Calu3 (cell line): Measurements from ENCODE around the gene PANX3. TPM values are rescaled to one million over a fixed set of nuclear protein-coding genes. Genes with fewer than 3 reads are reported as not detected.

ENCODE experiments used
- BruUV-seq: library from RNA; stranded (reverse); fragments of 400-500 nt; replicated peaks from 2 replicates; lab custom pipeline; 2021; lab: Mats Ljungman, UMichigan
- CTCF ChIA-PET: fragments of 300-600 bp; sonication (Branson Sonifier 250); formaldehyde crosslinking; loops from one replicate; lab custom pipeline; 2022; ENCODE audit warnings: antibody characterized with exemption; lab: Charles Lee
- DNase-seq: peaks from one replicate; pipeline ENCODE4 v3.0.0; 2022
- H3K27ac Mint-ChIP-seq: one replicate; pipeline ENCODE4 v1.8.0; 2022; ENCODE audit warnings: mixed read lengths; ENCODE audit not compliant: unreplicated experiment
- H3K27me3 Mint-ChIP-seq: one replicate; pipeline ENCODE4 v1.8.0; 2022; ENCODE audit warnings: mixed read lengths; ENCODE audit not compliant: unreplicated experiment
- H3K36me3 Mint-ChIP-seq: one replicate; pipeline ENCODE4 v1.8.0; 2022; ENCODE audit warnings: mild to moderate bottlenecking, moderate library complexity, mixed read lengths; ENCODE audit not compliant: insufficient read depth, unreplicated experiment
- H3K4me1 Mint-ChIP-seq: one replicate; pipeline ENCODE4 v1.8.0; 2022; ENCODE audit warnings: mild to moderate bottlenecking, low read depth, mixed read lengths; ENCODE audit not compliant: unreplicated experiment
- H3K4me3 Mint-ChIP-seq: one replicate; pipeline ENCODE4 v1.8.0; 2022; ENCODE audit warnings: mild to moderate bottlenecking, low read depth, moderate library complexity, mixed read lengths; ENCODE audit not compliant: unreplicated experiment
- H3K9me3 Mint-ChIP-seq: one replicate; pipeline ENCODE4 v1.8.0; 2022; ENCODE audit warnings: low read depth, mixed read lengths; ENCODE audit not compliant: unreplicated experiment
- intact Hi-C: fragments of 100-400 bp; cut with micrococcal nuclease; formaldehyde crosslinking; loops from one replicate; pipeline ENCODE4 v1.10.0; 2022; ENCODE audit not compliant: unreplicated experiment
- total RNA-seq: library from RNA; stranded (reverse); gene quantifications from 2 replicates; pipeline ENCODE4 v1.2.3, GENCODE V29; 2022
- TF ChIP-seq, protein P1 (sequence below): fragments of 200-600 bp; IDR thresholded peaks from one replicate; pipeline ENCODE4 v1.8.0; 2022; ENCODE audit warnings: antibody characterized with exemption; ENCODE audit not compliant: unreplicated experiment

Gene PANX3
- total RNA-seq, 1 experiment from 2014 or later = not detected

DNA sequence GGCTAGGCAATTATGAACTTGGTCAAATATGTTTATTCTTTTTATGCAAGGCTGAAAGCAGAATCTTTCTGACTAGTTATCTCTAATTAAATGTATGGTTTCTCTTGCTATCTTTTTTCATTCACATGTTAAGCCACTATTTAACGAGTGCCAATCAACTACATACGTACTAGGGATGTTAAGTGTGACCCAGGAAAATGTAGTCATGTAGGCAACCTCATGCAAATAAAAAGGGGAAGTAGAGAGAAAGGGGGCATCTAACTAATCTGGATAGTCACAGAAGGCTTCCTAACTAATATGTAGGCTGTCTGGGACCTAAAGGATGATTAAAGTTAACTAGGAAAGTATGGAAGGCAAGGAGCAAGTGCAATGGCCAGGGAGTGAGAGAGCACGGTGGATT, 34.9 kb downstream of the PANX3 start:
- TF ChIP-seq, protein P1, sequence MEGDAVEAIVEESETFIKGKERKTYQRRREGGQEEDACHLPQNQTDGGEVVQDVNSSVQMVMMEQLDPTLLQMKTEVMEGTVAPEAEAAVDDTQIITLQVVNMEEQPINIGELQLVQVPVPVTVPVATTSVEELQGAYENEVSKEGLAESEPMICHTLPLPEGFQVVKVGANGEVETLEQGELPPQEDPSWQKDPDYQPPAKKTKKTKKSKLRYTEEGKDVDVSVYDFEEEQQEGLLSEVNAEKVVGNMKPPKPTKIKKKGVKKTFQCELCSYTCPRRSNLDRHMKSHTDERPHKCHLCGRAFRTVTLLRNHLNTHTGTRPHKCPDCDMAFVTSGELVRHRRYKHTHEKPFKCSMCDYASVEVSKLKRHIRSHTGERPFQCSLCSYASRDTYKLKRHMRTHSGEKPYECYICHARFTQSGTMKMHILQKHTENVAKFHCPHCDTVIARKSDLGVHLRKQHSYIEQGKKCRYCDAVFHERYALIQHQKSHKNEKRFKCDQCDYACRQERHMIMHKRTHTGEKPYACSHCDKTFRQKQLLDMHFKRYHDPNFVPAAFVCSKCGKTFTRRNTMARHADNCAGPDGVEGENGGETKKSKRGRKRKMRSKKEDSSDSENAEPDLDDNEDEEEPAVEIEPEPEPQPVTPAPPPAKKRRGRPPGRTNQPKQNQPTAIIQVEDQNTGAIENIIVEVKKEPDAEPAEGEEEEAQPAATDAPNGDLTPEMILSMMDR = no peak
- intact Hi-C loops = no loop called here
- no TSS peak for BruUV-seq
- H3K4me3 Mint-ChIP-seq = no peak overlapping the region
- no peaks in the 10 kb centered on the region for H3K36me3 Mint-ChIP-seq
- CTCF ChIA-PET = no interaction called here
- H3K27me3 Mint-ChIP-seq = no peaks in the 10 kb centered on the region
- DNase-seq = no peak
- no peak overlapping the region for H3K27ac Mint-ChIP-seq
- H3K9me3 Mint-ChIP-seq = no peaks in the 10 kb centered on the region
- peaks cover 7% of the 10 kb centered on the region for H3K4me1 Mint-ChIP-seq

DNA sequence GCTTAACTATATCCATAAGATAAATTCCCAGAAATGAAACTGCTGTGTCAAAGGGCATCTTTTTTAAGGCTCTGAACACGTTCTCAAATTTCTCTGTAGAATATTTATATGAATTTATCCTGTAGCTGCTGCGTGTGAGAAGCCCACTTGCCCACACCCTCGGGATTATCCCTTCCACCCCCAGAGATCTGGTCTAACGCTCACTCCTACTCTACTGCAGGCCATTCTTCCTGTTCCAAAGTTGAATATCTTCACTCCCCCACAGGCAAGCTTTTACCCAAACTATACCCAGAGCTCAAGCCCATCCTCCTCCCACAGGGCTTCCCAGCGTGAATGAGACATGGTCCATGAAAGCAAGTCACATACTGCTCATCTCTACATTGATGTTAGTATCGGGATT, 37.4 kb downstream of the PANX3 start:
- no peak overlapping the region for H3K27ac Mint-ChIP-seq

DNA sequence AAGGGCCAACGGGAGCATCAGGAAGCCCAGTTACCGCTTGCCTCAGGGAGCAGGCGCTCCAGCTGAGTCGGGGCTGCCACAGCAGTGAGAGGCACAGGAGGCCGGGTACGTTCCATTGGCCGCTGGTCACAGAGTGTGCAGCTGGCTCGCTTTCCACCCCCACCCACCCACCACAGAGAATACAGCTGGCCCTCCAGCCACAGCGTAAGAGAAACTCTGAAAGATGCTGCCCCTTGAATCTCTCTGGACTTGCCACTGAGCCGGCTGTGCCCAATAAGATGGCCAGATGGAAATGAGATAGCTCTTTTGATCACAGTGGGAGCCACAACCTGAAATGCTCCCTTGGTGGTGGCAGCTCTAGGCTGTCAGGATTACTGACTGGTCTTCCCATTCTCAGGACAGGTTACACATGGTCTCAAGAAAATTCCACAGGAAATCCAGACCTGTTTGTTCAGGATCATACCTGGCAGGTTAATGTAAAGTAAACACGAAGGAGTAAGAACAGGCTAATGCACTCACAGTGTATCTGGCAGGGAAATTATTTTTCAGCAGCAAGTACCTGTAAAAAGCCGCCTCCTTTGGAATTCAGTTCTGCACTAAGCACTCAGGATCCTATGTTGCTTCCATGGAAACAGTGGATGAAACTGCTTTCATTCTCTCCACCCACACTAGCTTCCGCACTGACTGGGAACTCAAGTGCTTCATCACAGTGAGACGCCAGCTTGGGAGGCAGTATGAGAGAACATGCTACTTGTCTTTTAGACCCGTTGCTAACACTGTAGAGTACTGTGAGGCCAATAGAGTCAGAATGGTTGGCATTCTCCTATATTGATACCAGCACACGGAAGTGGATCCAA, 45.8 kb downstream of the PANX3 start:
- H3K27me3 Mint-ChIP-seq = no peaks in the 10 kb centered on the region
- CTCF ChIA-PET = no interaction called here
- H3K36me3 Mint-ChIP-seq = no peaks in the 10 kb centered on the region
- no peak for DNase-seq
- BruUV-seq = no TSS peak
- no peaks in the 10 kb centered on the region for H3K9me3 Mint-ChIP-seq
- TF ChIP-seq, protein P1 = no peak
- no peaks in the 10 kb centered on the region for H3K4me1 Mint-ChIP-seq
- H3K4me3 Mint-ChIP-seq = no peak overlapping the region
- intact Hi-C loops = no loop called here
- H3K27ac Mint-ChIP-seq = no peak overlapping the region

More for the DNA sequence above, 37.4 kb downstream of the PANX3 start:
- BruUV-seq = no TSS peak
- DNase-seq = no peak
- H3K9me3 Mint-ChIP-seq = no peaks in the 10 kb centered on the region
- peaks cover 7% of the 10 kb centered on the region for H3K4me1 Mint-ChIP-seq
- H3K27me3 Mint-ChIP-seq = no peaks in the 10 kb centered on the region
- TF ChIP-seq, protein P1 = no peak
- no peaks in the 10 kb centered on the region for H3K36me3 Mint-ChIP-seq
- CTCF ChIA-PET = no interaction called here
- intact Hi-C loops = no loop called here
- no peak overlapping the region for H3K4me3 Mint-ChIP-seq

DNA sequence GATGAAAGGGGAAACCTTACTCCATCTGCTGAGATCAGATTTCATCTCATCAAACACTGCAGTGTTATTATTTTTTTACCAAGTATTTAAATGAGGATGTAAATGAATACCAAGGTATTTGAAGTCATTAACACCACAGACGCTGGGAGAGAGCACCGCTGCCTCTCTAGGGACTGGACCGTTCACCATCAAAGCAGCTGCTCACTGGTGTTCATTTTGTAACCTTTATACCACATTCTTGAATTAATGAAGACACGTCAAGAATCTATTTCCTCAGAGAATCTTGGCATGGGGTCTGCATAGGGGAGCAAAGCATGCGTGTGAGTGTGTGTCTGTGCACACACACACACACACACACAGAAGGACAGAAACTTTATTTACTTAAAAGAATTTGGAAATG, 46.7 kb downstream of the PANX3 start:
- Mint-ChIP-seq H3K4me1 (no peaks in the 10 kb centered on the region), H3K4me3 (no peak overlapping the region), H3K9me3 (no peaks in the 10 kb centered on the region), H3K27ac (no peak overlapping the region), H3K36me3 (no peaks in the 10 kb centered on the region), H3K27me3 (no peaks in the 10 kb centered on the region)
- intact Hi-C loops = no loop called here
- TF ChIP-seq, protein P1 = no peak
- CTCF ChIA-PET = no interaction called here
- DNase-seq = no peak
- no TSS peak for BruUV-seq
